ENCODE measurements around the gene SNX7.

SNX7 gene

GRCh38 chr1:98698625-98699024, 37.1 kb downstream of the SNX7 start:
- DNase-seq, result no peak

- no peak for DNase-seq
These were observed 38.7 kb downstream of the SNX7 start for GRCh38 chr1:98700228-98700627.

GRCh38 chr1:98702976-98703375, 41.5 kb downstream of the SNX7 start:
- no peak for DNase-seq

- no peak for DNase-seq
These were observed 43.0 kb downstream of the SNX7 start for GRCh38 chr1:98704474-98704873.

- DNase-seq, result no peak
These were observed 43.5 kb downstream of the SNX7 start for GRCh38 chr1:98704971-98705370.

- DNase-seq, result no peak
These were observed 44.1 kb downstream of the SNX7 start for GRCh38 chr1:98705591-98705990.

- no peak for DNase-seq
These were observed 44.8 kb downstream of the SNX7 start for GRCh38 chr1:98706173-98706843.

GRCh38 chr1:98707556-98707955, 46.0 kb downstream of the SNX7 start:
- no peak for DNase-seq

- no peak for DNase-seq
These were observed 48.4 kb downstream of the SNX7 start for GRCh38 chr1:98709906-98710305.

GRCh38 chr1:98723574-98723973, 62.1 kb downstream of the SNX7 start:
- DNase-seq, result no peak

- DNase-seq, result no peak
These were observed 71.7 kb downstream of the SNX7 start for GRCh38 chr1:98732985-98733781.

GRCh38 chr1:98733782-98734112, 72.2 kb downstream of the SNX7 start:
- no peak for DNase-seq

- DNase-seq, result no peak
These were observed 74.2 kb downstream of the SNX7 start for GRCh38 chr1:98735756-98736155.

- DNase-seq, result no peak
These were observed 76.3 kb downstream of the SNX7 start for GRCh38 chr1:98737835-98738234.

GRCh38 chr1:98739762-98740161, 78.2 kb downstream of the SNX7 start:
- DNase-seq, result no peak

GRCh38 chr1:98741164-98741563, 79.6 kb downstream of the SNX7 start:
- no peak for DNase-seq

GRCh38 chr1:98749152-98749756, 87.7 kb downstream of the SNX7 start:
- no peak for DNase-seq

- no peak for DNase-seq
These were observed 92.7 kb downstream of the SNX7 start for GRCh38 chr1:98754176-98754575.

GRCh38 chr1:98761219-98761865, 99.8 kb downstream of the SNX7 start:
- no peak for DNase-seq

GRCh38 chr1:98763488-98764150, 102.1 kb downstream of the SNX7 start:
- no peak for DNase-seq

- no peak for DNase-seq
These were observed 103.0 kb downstream of the SNX7 start for GRCh38 chr1:98764485-98764884.

GRCh38 chr1:98766255-98766654, 104.7 kb downstream of the SNX7 start:
- no peak for DNase-seq

GRCh38 chr1:98769162-98769561, 107.6 kb downstream of the SNX7 start:
- DNase-seq, result no peak
